ENCODE data around the gene SLC17A9. TPM values are rescaled to one million over a fixed set of nuclear protein-coding genes. Genes with fewer than 3 reads are reported as not detected.

The SLC17A9 gene
- total and polyA plus RNA-seq, 2 of the 8 experiments (the other 6 are each of a cell fraction or from before 2014, with no cell fraction given): 23.5 to 35.2 TPM

DNA sequence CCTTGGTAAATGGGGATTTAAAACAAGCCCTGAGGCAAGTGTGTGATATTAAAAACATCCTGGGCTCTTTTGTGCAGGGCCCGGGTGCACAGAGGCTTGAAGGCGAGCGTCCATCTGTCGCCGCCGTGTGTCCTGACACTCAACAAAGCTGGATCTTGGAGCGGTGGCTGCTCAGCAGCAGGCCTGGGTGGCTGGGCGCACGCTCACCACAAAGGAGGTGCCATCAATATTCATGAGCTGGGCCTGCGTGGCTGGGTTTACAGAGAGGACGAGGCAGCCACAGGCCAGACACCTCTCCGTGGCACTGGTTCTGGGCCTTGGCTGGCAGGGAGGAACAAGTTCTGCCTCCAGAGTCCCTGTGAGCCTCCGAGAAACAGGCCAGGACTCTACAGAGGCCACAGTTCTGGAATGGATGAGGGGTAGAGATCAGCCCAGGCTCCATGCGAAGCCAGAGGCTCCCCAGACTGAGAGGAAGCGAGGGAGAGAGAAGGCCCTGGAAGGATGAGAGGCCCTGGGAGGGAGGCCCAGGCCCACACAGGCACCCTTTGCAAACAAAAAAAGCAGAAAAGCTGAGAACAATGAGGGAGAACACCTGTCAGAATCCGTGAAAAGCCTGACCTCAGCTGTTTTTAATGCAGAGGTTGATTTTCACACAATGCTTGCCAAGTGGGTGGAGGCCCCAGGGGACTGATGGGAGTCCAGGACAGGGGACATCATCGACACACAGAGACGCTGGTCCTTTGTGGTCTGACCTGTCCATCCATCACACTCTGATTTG lies 32.3 kb downstream of the SLC17A9 start (continued):
- TF ChIP-seq SUZ12 (IDR thresholded peaks at IDR 0.05; ENCODE audit: low read length): no peak
- TF ChIP-seq, protein P1, sequence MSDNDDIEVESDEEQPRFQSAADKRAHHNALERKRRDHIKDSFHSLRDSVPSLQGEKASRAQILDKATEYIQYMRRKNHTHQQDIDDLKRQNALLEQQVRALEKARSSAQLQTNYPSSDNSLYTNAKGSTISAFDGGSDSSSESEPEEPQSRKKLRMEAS (IDR thresholded peaks at IDR 0.05): no peak
- no peak for TF ChIP-seq RAD21 (IDR thresholded peaks at IDR 0.05 in 1 of 2, conservative IDR thresholded peaks at IDR 0.05 in 1 of 2; ENCODE audit: low read depth in 2 of 2, low read length in 2 of 2)
- no peak for TF ChIP-seq SIRT6 (IDR thresholded peaks at IDR 0.05; ENCODE audit: low read length)
- no peak for TF ChIP-seq CREB1 (IDR thresholded peaks at IDR 0.05)
- TF ChIP-seq TEAD4 (IDR thresholded peaks at IDR 0.05; ENCODE audit: low read depth, low read length): no peak
- TF ChIP-seq ZNF274 (IDR thresholded peaks at IDR 0.05; ENCODE audit: borderline replicate concordance, extremely low read depth, low read length): no peak
- TF ChIP-seq CTCF (IDR thresholded peaks at IDR 0.05; ENCODE audit: control extremely low read depth in 1 of 3, insufficient read depth in 1 of 3, low read depth in 1 of 3, low read length in 3 of 3): no peak

Data from H1 (cell line).